ENCODE measurements around the gene FGL2. TPM values are rescaled to one million over a fixed set of nuclear protein-coding genes. Genes with fewer than 3 reads are reported as not detected.
A peak's percentile ranks its signal among the peaks of the same experiment; 100 is the strongest.

FGL2 gene
- total RNA-seq = not detected in 2 replicates

GRCh38 chr7:77199013-77199966 is at the start of gene FGL2:
TSS of gene FGL2 (minus strand) at chr7:77199819. CDS start at chr7:77199793, 26 bp downstream.
- DNase-seq (ENCODE audit: low read depth) = no peak
- H3K4me3 ChIP-seq (ENCODE audit: low read depth, low read length) = peak within 1 kb of the TSS; percentile 53

GRCh38 chr7:77248154-77248553 is 48.5 kb upstream of the FGL2 start:
- no peak for DNase-seq (ENCODE audit: low read depth)
- no peak for TF ChIP-seq CTCF (conservative IDR thresholded peaks at IDR 0.05; ENCODE audit: low read depth, low read length)

More at GRCh38 chr7:77199013-77199966, at the start of gene FGL2:
- no peak for TF ChIP-seq CTCF (conservative IDR thresholded peaks at IDR 0.05; ENCODE audit: low read depth, low read length)

GRCh38 chr7:77247206-77247850 is 47.7 kb upstream of the FGL2 start:
- peak; percentile 88 for TF ChIP-seq CTCF (conservative IDR thresholded peaks at IDR 0.05; ENCODE audit: low read depth, low read length)
- DNase-seq (ENCODE audit: low read depth) = no peak
- H3K4me3 ChIP-seq (ENCODE audit: low read depth, low read length) = no peak overlapping the region

More at GRCh38 chr7:77248154-77248553, 48.5 kb upstream of the FGL2 start:
- H3K4me3 ChIP-seq (ENCODE audit: low read depth, low read length) = no peak overlapping the region

- no peak overlapping the region for H3K4me3 ChIP-seq (ENCODE audit: low read depth, low read length)
- no peak for DNase-seq (ENCODE audit: low read depth)
- no peak for TF ChIP-seq CTCF (conservative IDR thresholded peaks at IDR 0.05; ENCODE audit: low read depth, low read length)
These were observed 46.5 kb upstream of the FGL2 start for GRCh38 chr7:77246026-77246640.

GRCh38 chr7:77245015-77245755 is 45.6 kb upstream of the FGL2 start:
- DNase-seq (ENCODE audit: low read depth) = no peak
- TF ChIP-seq CTCF (conservative IDR thresholded peaks at IDR 0.05; ENCODE audit: low read depth, low read length) = no peak
- H3K4me3 ChIP-seq (ENCODE audit: low read depth, low read length) = no peak overlapping the region

- H3K4me3 ChIP-seq (ENCODE audit: low read depth, low read length) = peak overlapping the region; percentile 9
- no peak for TF ChIP-seq CTCF (conservative IDR thresholded peaks at IDR 0.05; ENCODE audit: low read depth, low read length)
- DNase-seq (ENCODE audit: low read depth) = no peak
These were observed 44.8 kb upstream of the FGL2 start for GRCh38 chr7:77244222-77244934.
